GM18499 (cell line): Measurements from ENCODE around the gene DIP2C.

ENCODE experiments used
- ATAC-seq: cut with Tn5 transposase; IDR thresholded peaks from one replicate; pipeline ENCODE4 v1.9.1; 2021; ENCODE audit warnings: moderate number of reproducible peaks; ENCODE audit not compliant: insufficient read depth, unreplicated experiment

Gene DIP2C

DNA sequence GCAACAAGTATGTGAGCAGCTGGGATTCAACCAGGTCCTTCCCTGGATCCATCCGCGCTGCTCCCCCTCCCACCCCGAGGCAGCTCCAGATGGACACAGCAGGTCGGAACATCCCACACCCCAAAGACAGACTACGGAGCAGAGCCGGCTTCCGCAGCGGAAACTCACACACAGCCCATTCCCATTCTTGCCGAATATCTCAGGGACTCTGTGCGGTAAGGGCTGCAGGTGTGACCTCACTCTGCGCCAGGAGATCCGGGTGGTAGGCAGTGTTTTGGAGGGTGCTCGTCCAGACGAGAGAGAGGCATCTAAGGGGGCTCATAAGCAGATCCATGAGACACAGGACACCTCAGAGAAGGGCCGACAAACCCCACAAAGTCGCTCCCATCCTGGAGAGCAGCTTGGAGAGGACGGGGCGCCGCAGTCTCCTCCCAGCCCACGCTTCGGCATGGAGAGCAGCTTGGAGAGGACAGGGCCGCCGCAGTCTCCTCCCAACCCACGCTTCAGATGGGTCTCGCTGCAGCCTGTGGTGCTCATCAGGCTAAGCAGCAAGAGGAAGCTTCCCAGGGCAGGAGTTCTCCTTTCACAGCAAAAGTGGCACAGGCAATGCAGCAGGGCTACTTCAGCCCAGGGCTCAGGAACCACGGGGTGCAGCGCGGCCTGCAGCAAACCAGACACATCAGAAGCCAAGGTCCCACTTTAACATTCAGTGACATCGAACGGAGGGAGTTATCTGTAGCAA lies 179.9 kb downstream of the DIP2C start:
- no peak for ATAC-seq

- no peak for ATAC-seq
Measured at GRCh38 chr10:508726-509125, 180.7 kb downstream of the DIP2C start.

DNA sequence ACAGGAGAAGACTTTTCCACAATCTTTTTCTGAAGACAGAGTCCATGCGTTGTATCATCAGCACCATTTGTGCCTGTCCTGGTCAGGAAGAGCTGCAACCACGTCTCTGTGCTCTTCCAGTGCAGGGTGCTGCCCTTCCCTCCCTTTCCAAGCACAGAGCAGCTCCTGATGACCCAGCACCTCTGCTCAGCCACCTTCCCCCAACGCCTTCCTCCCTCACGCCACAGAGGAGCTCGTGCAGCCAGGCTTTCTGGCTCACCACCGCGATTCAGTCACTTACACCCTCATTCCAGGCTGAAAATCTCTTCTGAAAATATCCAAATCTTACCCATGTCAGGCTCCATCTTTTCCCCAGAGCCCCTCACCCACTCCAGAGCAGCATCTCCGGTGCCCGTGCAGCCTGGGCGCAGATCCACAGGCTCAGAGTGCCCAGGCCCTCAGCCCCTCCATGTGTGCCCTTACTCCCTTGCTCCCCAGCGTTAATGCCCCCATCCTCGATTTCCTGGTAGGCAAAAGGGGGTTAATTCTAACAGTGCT lies 181.5 kb downstream of the DIP2C start:
- ATAC-seq = no peak

DNA sequence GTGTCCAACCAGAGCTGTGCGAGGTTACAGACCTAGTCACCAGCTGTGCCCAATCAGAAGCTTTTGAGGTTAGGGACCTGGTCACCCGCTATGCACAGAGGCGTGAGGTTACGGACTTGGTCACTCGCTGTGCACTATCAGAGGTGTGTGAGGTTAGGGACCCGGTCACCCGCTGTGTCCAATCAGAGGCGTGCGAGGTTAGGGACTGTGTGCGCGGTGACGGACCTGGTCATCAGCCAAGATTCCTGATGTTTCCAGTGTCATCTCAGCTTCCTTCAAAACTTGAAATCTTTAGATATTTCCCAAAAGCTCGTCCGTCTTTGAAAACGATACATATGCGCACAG lies 182.1 kb downstream of the DIP2C start:
- no peak for ATAC-seq

GRCh38 chr10:506451-507354 lies 182.8 kb downstream of the DIP2C start:
- no peak for ATAC-seq

DNA sequence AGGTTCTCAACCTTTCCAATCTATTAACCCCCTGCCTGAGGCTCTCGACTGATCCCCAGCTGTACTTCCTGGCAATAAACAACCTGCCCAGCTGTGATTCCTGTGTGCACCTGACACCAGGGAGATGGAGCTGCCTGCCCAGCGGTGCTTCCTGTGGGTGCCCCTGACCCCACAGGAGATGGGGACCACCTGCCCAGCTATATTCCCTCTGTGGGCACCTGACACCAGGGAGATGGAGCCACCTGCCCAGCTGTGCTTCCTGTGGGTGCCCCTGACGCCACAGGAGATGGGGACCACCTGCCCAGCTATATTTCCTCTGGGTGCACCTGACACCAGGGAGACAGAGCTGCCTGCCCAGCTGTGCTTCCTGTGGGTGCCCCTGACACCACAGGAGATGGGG lies 184.0 kb downstream of the DIP2C start:
- ATAC-seq = no peak

- ATAC-seq = no peak
Measured at GRCh38 chr10:504806-505205, 184.7 kb downstream of the DIP2C start.

GRCh38 chr10:504121-504611 lies 185.3 kb downstream of the DIP2C start:
- no peak for ATAC-seq

- no peak for ATAC-seq
Measured at GRCh38 chr10:501596-501995, 187.9 kb downstream of the DIP2C start.

DNA sequence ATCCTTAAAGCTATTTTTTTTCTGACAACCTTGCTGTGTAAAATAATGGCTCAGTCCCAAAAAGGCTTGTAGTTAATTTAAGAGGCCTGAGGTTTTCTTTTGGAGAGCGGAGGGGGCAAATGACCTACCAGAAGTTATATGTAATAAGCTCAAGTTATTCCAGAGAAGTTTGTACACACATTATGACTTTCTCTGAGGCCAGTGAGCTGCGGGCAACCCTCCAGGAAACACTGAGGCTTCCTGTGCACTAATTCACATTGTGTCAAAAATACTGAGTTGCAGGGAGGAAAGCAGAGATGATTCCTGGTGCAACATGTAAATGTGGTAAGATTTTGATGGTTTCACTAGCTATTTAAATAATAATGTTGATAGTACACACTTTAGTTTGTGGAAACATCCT lies 188.6 kb downstream of the DIP2C start:
- ATAC-seq = no peak

DNA sequence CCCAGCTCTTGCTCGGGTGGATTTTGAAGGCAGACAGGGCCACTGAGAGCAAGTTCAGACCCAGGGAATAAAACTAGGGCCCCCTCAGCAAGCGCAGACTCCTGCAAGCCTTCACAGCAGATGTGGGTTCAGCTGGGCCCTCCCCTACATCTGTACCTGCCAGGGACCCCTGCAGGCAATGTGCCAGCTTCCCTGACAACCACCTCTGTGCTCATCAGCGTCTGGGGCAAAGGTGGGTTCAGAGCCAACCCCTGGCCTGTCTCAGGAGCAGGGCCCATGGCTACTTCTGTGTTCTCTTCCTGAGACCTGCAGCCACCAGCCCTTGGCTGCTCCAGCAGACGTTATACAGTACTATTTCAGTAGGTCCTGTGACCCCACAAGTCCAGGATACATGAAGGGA lies 189.5 kb downstream of the DIP2C start:
- no peak for ATAC-seq

DNA sequence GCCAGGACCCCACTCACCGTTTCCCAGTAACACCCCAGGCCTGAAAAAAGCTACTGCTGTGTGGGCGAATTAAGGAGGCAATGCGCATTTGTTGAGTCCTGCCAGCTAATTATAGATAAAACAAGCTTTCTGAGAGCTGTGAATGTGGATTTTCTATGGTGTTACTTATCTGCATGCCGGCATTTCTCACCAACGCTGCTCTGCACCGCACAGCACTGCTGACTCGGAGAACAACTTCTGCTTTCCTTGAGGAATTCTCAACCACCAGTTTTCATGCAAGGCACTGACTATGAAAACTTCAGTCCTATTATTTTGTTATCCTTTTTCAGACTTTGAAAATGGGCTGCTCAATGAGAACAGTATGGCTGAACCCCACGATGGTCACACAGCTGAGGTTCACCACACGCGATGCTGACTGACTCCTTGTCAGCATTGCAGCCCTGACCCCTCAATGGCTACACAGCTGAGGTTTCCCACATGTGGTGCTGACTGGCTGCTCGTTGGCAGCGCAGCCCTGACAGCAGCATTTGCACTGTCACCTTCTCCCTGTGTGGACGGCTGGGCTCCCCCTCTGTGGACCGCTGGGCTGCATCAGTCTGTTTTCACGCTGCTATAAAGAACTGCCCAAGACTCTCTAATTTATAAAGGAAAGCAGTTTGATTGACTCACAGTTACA lies 190.6 kb downstream of the DIP2C start:
- ATAC-seq = no peak

- ATAC-seq = no peak
Measured at GRCh38 chr10:497898-498451, 191.5 kb downstream of the DIP2C start.

DNA sequence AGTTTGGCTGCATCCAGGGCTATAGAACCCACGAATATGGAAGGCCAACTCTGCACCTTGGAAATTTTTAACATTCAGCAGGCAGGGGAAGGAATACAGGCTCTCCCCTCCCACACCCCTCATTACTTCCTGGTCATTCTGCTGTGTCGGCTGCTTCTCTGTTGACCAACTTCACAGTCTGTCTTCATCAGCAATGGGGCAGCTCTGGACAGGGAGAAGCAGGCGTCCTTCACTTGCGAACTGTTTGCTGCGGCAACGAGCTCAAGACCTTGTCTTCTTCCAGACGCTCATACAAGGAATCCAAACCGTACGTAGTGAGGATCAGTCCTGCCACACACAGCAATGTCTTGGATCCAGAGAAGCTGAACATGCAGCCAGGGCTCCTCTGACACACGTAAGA lies 192.2 kb downstream of the DIP2C start:
- ATAC-seq = no peak

DNA sequence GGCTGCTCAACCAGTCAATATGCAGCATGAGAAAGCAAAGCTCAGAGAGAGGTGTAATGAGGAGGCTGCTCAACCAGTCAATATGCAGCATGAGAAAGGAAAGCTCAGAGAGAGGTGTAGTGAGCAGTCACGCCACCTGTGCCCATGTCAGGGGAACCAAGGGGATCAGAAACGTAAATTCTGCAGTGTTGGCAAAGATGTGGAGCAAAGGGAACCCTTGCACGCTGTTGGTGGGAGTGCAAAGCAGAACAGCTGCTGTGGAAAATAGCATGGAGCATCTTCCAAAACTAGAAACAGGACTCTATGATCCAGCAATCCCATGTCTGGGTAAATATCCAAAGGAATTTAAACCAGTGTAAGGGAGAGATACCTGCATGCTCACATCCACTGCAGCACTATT lies 194.9 kb downstream of the DIP2C start:
- no peak for ATAC-seq

- ATAC-seq = no peak
Measured at GRCh38 chr10:494149-494542, 195.3 kb downstream of the DIP2C start.

- ATAC-seq = no peak
Measured at GRCh38 chr10:493391-494148, 195.9 kb downstream of the DIP2C start.

DNA sequence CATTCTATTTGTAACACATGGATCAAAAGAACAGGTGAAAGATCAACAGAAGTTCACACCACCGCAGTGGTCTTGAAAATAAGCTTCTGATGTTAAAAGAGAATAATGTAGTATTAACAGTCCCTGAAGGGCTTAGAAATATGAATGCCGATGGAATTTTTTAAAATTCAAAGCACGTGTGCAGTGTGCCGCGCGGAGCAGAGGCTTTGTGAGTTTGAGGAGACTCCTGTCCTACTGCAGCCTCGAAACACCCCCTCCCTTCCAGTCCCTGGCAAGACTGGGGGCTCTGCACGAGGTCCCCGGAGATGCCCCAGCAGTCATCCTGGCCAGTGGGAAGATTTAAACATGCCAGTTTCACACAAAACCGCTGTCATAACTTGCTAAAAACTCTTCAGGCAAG lies 196.6 kb downstream of the DIP2C start:
- no peak for ATAC-seq

- no peak for ATAC-seq
Measured at GRCh38 chr10:491667-492424, 197.6 kb downstream of the DIP2C start.
